HCT116 (cell line): ENCODE measurements around the gene CDK16.

Experiments
- CEBPB ChIP-seq: IDR thresholded peaks from 2 replicates; pipeline ENCODE4 v1.6.1; 2012; ENCODE audit warnings: low read depth
- EZH2 ChIP-seq: fragments of 200-600 bp; sonication (generic); IDR thresholded peaks from 2 replicates; pipeline ENCODE4 v1.6.1; 2017; ENCODE audit warnings: antibody characterized with exemption, mixed run types
- JUND ChIP-seq: IDR thresholded peaks from 2 replicates; pipeline ENCODE4 v1.6.1; 2012
- POLR2A ChIP-seq: IDR thresholded peaks from 2 replicates; pipeline ENCODE4 v1.7.0; 2011; ENCODE audit warnings: borderline replicate concordance; ENCODE audit not compliant: insufficient read depth, insufficient read length; ENCODE audit errors: extremely low read depth
- SRF ChIP-seq: IDR thresholded peaks from 2 replicates; pipeline ENCODE4 v1.6.1; 2012; ENCODE audit warnings: low read depth
- YY1 ChIP-seq: IDR thresholded peaks from 2 replicates; pipeline ENCODE4 v1.6.1; 2011; ENCODE audit warnings: low read length, low read depth, moderate library complexity, mild to moderate bottlenecking; ENCODE audit not compliant: insufficient replicate concordance; ENCODE audit errors: extremely low read depth
- TF ChIP-seq, protein P1 (sequence below), 3 experiments: fragments of 200-600 bp in 1 of 3; sonication (generic) in 1 of 3; IDR thresholded peaks in 2 of 3; conservative IDR thresholded peaks in 1 of 3; 2 replicates each; pipeline ENCODE4 v1.5.1; 2012 to 2017; ENCODE audit warnings: low read depth in 2 of 3, low read length in 2 of 3, antibody characterized with exemption in 1 of 3, borderline replicate concordance in 1 of 3, control low read depth in 1 of 3, mild to moderate bottlenecking in 1 of 3, mixed read lengths in 1 of 3, mixed run types in 1 of 3, moderate library complexity in 1 of 3; ENCODE audit not compliant: insufficient read depth in 1 of 3

DNA sequence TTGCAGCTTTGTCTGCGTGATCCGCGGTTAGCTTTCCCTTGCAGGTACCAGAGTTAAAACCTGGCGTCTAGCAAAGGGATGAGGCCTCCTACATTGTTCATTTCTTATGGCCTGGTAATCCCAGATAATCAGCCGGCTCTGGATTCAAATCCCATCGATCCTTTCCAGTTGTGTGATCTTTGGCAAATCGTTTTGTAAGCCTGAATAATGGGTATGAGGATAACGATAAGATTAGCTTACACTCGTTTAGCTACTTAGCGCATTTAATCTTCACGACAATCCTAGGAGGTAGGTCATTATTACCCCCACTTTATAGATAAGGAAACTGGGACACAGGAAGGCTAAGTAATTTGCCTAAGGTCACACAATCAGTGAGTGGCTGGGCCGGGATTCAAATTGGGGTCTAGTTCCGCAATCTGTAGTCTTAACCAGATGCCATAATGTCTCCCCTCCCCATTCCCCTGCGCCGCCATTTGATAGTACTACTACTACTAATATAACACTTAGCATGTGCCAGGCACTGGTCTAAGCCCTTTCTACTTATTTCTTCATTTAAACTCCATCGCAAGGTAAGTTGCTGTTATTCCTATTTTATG lies 26.6 kb upstream of the CDK16 start:
- TF ChIP-seq YY1 (no peak), EZH2 (no peak), JUND (no peak), CEBPB (no peak), POLR2A (no peak), SRF (no peak)
- TF ChIP-seq, protein P1, sequence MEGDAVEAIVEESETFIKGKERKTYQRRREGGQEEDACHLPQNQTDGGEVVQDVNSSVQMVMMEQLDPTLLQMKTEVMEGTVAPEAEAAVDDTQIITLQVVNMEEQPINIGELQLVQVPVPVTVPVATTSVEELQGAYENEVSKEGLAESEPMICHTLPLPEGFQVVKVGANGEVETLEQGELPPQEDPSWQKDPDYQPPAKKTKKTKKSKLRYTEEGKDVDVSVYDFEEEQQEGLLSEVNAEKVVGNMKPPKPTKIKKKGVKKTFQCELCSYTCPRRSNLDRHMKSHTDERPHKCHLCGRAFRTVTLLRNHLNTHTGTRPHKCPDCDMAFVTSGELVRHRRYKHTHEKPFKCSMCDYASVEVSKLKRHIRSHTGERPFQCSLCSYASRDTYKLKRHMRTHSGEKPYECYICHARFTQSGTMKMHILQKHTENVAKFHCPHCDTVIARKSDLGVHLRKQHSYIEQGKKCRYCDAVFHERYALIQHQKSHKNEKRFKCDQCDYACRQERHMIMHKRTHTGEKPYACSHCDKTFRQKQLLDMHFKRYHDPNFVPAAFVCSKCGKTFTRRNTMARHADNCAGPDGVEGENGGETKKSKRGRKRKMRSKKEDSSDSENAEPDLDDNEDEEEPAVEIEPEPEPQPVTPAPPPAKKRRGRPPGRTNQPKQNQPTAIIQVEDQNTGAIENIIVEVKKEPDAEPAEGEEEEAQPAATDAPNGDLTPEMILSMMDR (IDR thresholded peaks at IDR 0.05 in 2 of 3, conservative IDR thresholded peaks at IDR 0.05 in 1 of 3; ENCODE audit: borderline replicate concordance in 1 of 3, insufficient read depth in 1 of 3, low read depth in 2 of 3, low read length in 2 of 3): no peak
